Neuronal stem cell (in vitro differentiated cells): Measurements from ENCODE around the gene SIRT6. TPM values are rescaled to one million over a fixed set of nuclear protein-coding genes. Genes with fewer than 3 reads are reported as not detected.
"Not testable (repeated sequence)": the region's sequence is repeated elsewhere in the genome, so short reads cannot be mapped to it uniquely, and the experiment has no call there.

Source experiments
- DNase-seq: peaks from one replicate; pipeline ENCODE4 v3.0.0-alpha.2; 2013; ENCODE audit warnings: low spot score
- H2AFZ ChIP-seq: one replicate; pipeline ENCODE4 v1.6.1; 2013; ENCODE audit warnings: mild to moderate bottlenecking, low read length, inconsistent platforms
- H2AK5ac ChIP-seq: 2 replicates; pipeline ENCODE4 v1.6.1; 2013; ENCODE audit warnings: low read depth, mild to moderate bottlenecking, inconsistent platforms, low read length, moderate library complexity, mixed read lengths
- H2BK120ac ChIP-seq: 2 replicates; pipeline ENCODE4 v1.6.1; 2013; ENCODE audit warnings: low read depth, mild to moderate bottlenecking, inconsistent platforms, low read length, moderate library complexity, mixed read lengths
- H2BK12ac ChIP-seq: one replicate; pipeline ENCODE4 v1.6.1; 2013; ENCODE audit warnings: low read length, inconsistent platforms
- H2BK15ac ChIP-seq: 2 replicates; pipeline ENCODE4 v1.6.1; 2013; ENCODE audit warnings: mild to moderate bottlenecking, low read length, inconsistent platforms, mixed read lengths
- H2BK5ac ChIP-seq: one replicate; pipeline ENCODE4 v1.6.1; 2013; ENCODE audit warnings: inconsistent platforms, mild to moderate bottlenecking, low read length, moderate library complexity
- H3K14ac ChIP-seq: one replicate; pipeline ENCODE4 v1.6.1; 2013; ENCODE audit warnings: low read length, inconsistent platforms
- H3K18ac ChIP-seq: 2 replicates; pipeline ENCODE4 v1.6.1; 2013; ENCODE audit warnings: low read length, inconsistent platforms
- H3K23ac ChIP-seq: 2 replicates; pipeline ENCODE4 v1.6.1; 2013; ENCODE audit warnings: low read depth, mild to moderate bottlenecking, mixed read lengths, low read length, inconsistent platforms; ENCODE audit not compliant: poor library complexity
- H3K27ac ChIP-seq: replicated peaks from 3 replicates; pipeline ENCODE4 v1.5.1; 2013; ENCODE audit warnings: low read length, inconsistent platforms
- H3K27me3 ChIP-seq, 3 experiments: 2 replicates each; pipeline ENCODE4 v1.6.1; 2013; ENCODE audit warnings: low read length in 3 of 3, mild to moderate bottlenecking in 2 of 3, inconsistent platforms in 1 of 3, low read depth in 1 of 3, mixed read lengths in 1 of 3, moderate library complexity in 1 of 3; ENCODE audit not compliant: control insufficient read depth in 3 of 3, insufficient read depth in 3 of 3
- H3K36me3 ChIP-seq, 2 donors: replicated peaks in 1 of 2; 2 replicates each; pipeline ENCODE4 v1.6.1; 2013; ENCODE audit warnings: low read length in 2 of 2; ENCODE audit not compliant: control insufficient read depth in 2 of 2, insufficient read depth in 2 of 2
- H3K4ac ChIP-seq: 2 replicates; pipeline ENCODE4 v1.6.1; 2013; ENCODE audit warnings: inconsistent platforms, mild to moderate bottlenecking, low read length, moderate library complexity
- H3K4me1 ChIP-seq, 2 donors: 1 replicate in 1 of 2; 2 replicates in 1 of 2; pipeline ENCODE4 v1.6.1; 2013; ENCODE audit warnings: low read length in 2 of 2, low read depth in 1 of 2; ENCODE audit not compliant: control insufficient read depth in 2 of 2, insufficient read depth in 1 of 2
- H3K4me2 ChIP-seq: one replicate; pipeline ENCODE4 v1.6.1; 2013; ENCODE audit warnings: mild to moderate bottlenecking, low read length, inconsistent platforms; ENCODE audit not compliant: insufficient read depth, poor library complexity, severe bottlenecking
- H3K4me3 ChIP-seq, 2 donors: 2 replicates each; pipeline ENCODE4 v1.5.1; 2013; ENCODE audit warnings: low read length in 2 of 2, mild to moderate bottlenecking in 2 of 2, inconsistent platforms in 1 of 2, moderate library complexity in 1 of 2
- H3K79me1 ChIP-seq: one replicate; pipeline ENCODE4 v1.6.1; 2013; ENCODE audit warnings: low read depth, mild to moderate bottlenecking, inconsistent platforms, low read length, moderate library complexity
- H3K9ac ChIP-seq: one replicate; pipeline ENCODE4 v1.6.1; 2013; ENCODE audit warnings: mild to moderate bottlenecking, low read depth, low read length, inconsistent platforms; ENCODE audit not compliant: poor library complexity
- H3K9me3 ChIP-seq, 2 donors: replicated peaks in 1 of 2; 2 replicates each; pipeline versions ENCODE3 to v1.6.1; 2013; ENCODE audit warnings: low read length in 2 of 2, mild to moderate bottlenecking in 2 of 2, inconsistent platforms in 1 of 2, low read depth in 1 of 2, mixed read lengths in 1 of 2, moderate library complexity in 1 of 2; ENCODE audit not compliant: control insufficient read depth in 2 of 2, insufficient read depth in 1 of 2
- H4K8ac ChIP-seq: one replicate; pipeline ENCODE4 v1.6.1; 2013; ENCODE audit warnings: low read depth, mild to moderate bottlenecking, inconsistent platforms, low read length, moderate library complexity
- H4K91ac ChIP-seq: one replicate; pipeline ENCODE4 v1.6.1; 2013; ENCODE audit warnings: low read length, low read depth, mild to moderate bottlenecking, inconsistent platforms; ENCODE audit not compliant: poor library complexity
- WGBS, 2 donors: extraction: QIAGEN DNeasy Blood & Tissue Kit; methylation state at CpG; one replicate each; pipeline ENCODE4 v1.1.7; 2013; ENCODE audit warnings: missing lambda C conversion rate in 2 of 2, mixed read lengths in 1 of 2; ENCODE audit not compliant: insufficient read length in 2 of 2, insufficient replicate concordance in 1 of 2; ENCODE audit errors: extremely low coverage in 2 of 2; 5-methylcytosine and 5-hydroxymethylcytosine counted together
- polyA plus RNA-seq, 2 experiments: library from polyadenylated mRNA; stranded (reverse); fragments of 200-250 nt; gene quantifications; one replicate each; pipeline ENCODE4 v1.2.3, GENCODE V29; 2013

SIRT6 gene
- polyA plus RNA-seq (2013, experiment 1 of 2), result 14.7 TPM
- polyA plus RNA-seq (2013, experiment 2 of 2), result 15.1 TPM

GRCh38 chr19:4182084-4182810, at the start of gene SIRT6, which contains the start of gene ANKRD24:
Gene SIRT6 (minus strand): TSS chr19:4182563. CDS start chr19:4182539, 24 bp downstream.
Gene ANKRD24 (plus strand): TSS chr19:4182689. CDS start chr19:4186426, 3,737 bp downstream.
- Histone ChIP-seq H3K4me1 (peaks cover 0 to 7% of the 10 kb centered on the region in 2 donors), H3K27me3 (no peaks in the 10 kb centered on the region), H2BK15ac (no peak within 1 kb of the TSS), H2BK5ac (peak within 1 kb of the TSS; percentile 33), H3K18ac (peak within 1 kb of the TSS; percentile 71), H3K79me1 (peaks cover 7% of the 10 kb centered on the region), H3K27ac (no peak within 1 kb of the TSS), H3K9ac (peak within 1 kb of the TSS; percentile 87), H3K9me3 (no peaks in the 10 kb centered on the region), H3K14ac (no peak within 1 kb of the TSS), H3K4me3 (peak within 1 kb of the TSS; percentile 88 to 95), H2AFZ (peak within 1 kb of the TSS; percentile 93), H2AK5ac (peak within 1 kb of the TSS; percentile 67), H3K4ac (no peak within 1 kb of the TSS), H3K36me3 (peaks cover 5 to 27% of the 10 kb centered on the region in 2 donors), H2BK12ac (no peak within 1 kb of the TSS), H4K91ac (no peak within 1 kb of the TSS), H3K23ac (peak within 1 kb of the TSS; percentile 29), H2BK120ac (no peak within 1 kb of the TSS), H3K4me2 (peak within 1 kb of the TSS; percentile 85), H4K8ac (no peak within 1 kb of the TSS)
- no CpG with 5 or more reads among the region's 58 CpGs for WGBS, 2 donors
- DNase-seq, result peak; percentile 86

GRCh38 chr19:4232139-4232538, 49.8 kb upstream of the SIRT6 start:
- not testable (repeated sequence) for H3K36me3 ChIP-seq, H3K9ac ChIP-seq, H3K4me3 ChIP-seq, H2BK120ac ChIP-seq, H3K23ac ChIP-seq, H3K4me2 ChIP-seq, H3K4me1 ChIP-seq, H4K91ac ChIP-seq, H2AK5ac ChIP-seq, H3K14ac ChIP-seq, H4K8ac ChIP-seq, H3K4ac ChIP-seq, H3K9me3 ChIP-seq, H2BK5ac ChIP-seq, H2BK12ac ChIP-seq, H3K79me1 ChIP-seq, H3K18ac ChIP-seq, DNase-seq, H3K27ac ChIP-seq, H3K27me3 ChIP-seq, H2AFZ ChIP-seq, H2BK15ac ChIP-seq
- no CpG with 5 or more reads among the region's 5 CpGs for WGBS, 2 donors

GRCh38 chr19:4231521-4231920, 49.2 kb upstream of the SIRT6 start:
- H2AK5ac ChIP-seq, H4K91ac ChIP-seq, H3K9me3 ChIP-seq, H2BK12ac ChIP-seq, H2AFZ ChIP-seq, H3K4me1 ChIP-seq, H3K9ac ChIP-seq, H3K4ac ChIP-seq, H3K4me2 ChIP-seq, H3K14ac ChIP-seq, DNase-seq, H2BK15ac ChIP-seq, H3K18ac ChIP-seq, H3K27me3 ChIP-seq, H3K36me3 ChIP-seq, H2BK5ac ChIP-seq, H2BK120ac ChIP-seq, H3K4me3 ChIP-seq, H4K8ac ChIP-seq, H3K23ac ChIP-seq, H3K27ac ChIP-seq, H3K79me1 ChIP-seq: not testable (repeated sequence)
- no CpG with 5 or more reads among the region's 6 CpGs for WGBS, 2 donors

GRCh38 chr19:4230237-4230636, 47.9 kb upstream of the SIRT6 start:
- H3K4me2 ChIP-seq, H3K4ac ChIP-seq: not testable (repeated sequence)
- WGBS, 2 donors, result no CpG with 5 or more reads among the region's 6 CpGs

More at GRCh38 chr19:4230237-4230636, 47.9 kb upstream of the SIRT6 start:
- not testable (repeated sequence) for H3K23ac ChIP-seq, H3K27me3 ChIP-seq, H3K27ac ChIP-seq, H2BK15ac ChIP-seq, H4K91ac ChIP-seq, H3K36me3 ChIP-seq, H2BK120ac ChIP-seq, H3K18ac ChIP-seq, H3K9me3 ChIP-seq, DNase-seq, H4K8ac ChIP-seq, H3K79me1 ChIP-seq, H3K9ac ChIP-seq, H2AK5ac ChIP-seq, H2BK5ac ChIP-seq, H2BK12ac ChIP-seq, H3K4me3 ChIP-seq, H3K14ac ChIP-seq, H3K4me1 ChIP-seq, H2AFZ ChIP-seq
